Esophagus muscularis mucosa (tissue), 4 donors: ENCODE results near the gene SDHAF1.

Experiments used
- CTCF ChIP-seq, 3 experiments: fragments of 200-600 bp in 2 of 3; fragments of 450-650 bp in 1 of 3; sonication (generic) in 2 of 3; IDR thresholded peaks; one replicate each; pipeline ENCODE4 v1.5.1; 2017 to 2019; ENCODE audit warnings: antibody characterized with exemption in 3 of 3, mild to moderate bottlenecking in 2 of 3, moderate library complexity in 1 of 3
- EP300 ChIP-seq: sonication (generic); formaldehyde crosslinking; IDR thresholded peaks from one replicate; pipeline ENCODE4 v1.6.1; 2017; ENCODE audit warnings: antibody characterized with exemption
- POLR2A ChIP-seq: fragments of 450-650 bp; IDR thresholded peaks from one replicate; pipeline ENCODE4 v1.6.1; 2017; ENCODE audit warnings: antibody characterized with exemption, moderate library complexity, mild to moderate bottlenecking, low read depth

GRCh38 chr19:36041831-36042230 is 46.8 kb downstream of the SDHAF1 start:
- TF ChIP-seq EP300 (no peak), POLR2A (no peak), CTCF (IDR thresholded peaks at IDR 0.05) (no peak)
